WTC11 (cell line): Measurements from ENCODE around the gene ZNF74.

ENCODE experiments used
- CTCF ChIP-seq: fragments of 200-600 bp; IDR thresholded peaks from 2 replicates; pipeline ENCODE4 v1.8.0; 2022; ENCODE audit warnings: antibody characterized with exemption
- SMAD4 ChIP-seq: sonication (generic); formaldehyde crosslinking; IDR thresholded peaks from 2 replicates; pipeline ENCODE4 v1.8.0; 2022; ENCODE audit warnings: mild to moderate bottlenecking, missing genetic modification reagents
- TF ChIP-seq, protein P1 (sequence below): sonication (generic); formaldehyde crosslinking; conservative IDR thresholded peaks from 2 replicates; pipeline ENCODE4 v1.8.1; 2022; ENCODE audit warnings: mild to moderate bottlenecking, missing genetic modification reagents

DNA sequence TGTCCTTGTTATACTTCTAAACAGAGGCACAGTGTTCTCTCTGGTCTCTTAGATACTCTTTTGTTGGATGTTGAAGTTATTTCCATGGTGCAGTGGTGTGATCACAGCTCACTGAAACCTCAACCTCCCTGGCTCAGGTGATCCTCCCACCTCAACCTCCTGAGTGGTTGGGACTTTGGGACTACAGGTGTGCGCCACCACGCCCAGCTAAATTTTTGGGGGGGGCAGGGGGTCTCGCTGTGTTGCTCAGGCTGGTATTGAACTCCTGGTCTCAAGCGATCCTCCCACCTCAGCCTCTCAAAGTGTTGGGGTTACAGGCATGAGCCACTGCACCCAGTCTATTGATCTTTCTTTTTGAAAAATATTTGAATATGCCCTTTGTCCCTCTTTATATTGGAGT is 14.9 kb downstream of the ZNF74 start:
- TF ChIP-seq CTCF (no peak), SMAD4 (no peak)
- TF ChIP-seq, protein P1, sequence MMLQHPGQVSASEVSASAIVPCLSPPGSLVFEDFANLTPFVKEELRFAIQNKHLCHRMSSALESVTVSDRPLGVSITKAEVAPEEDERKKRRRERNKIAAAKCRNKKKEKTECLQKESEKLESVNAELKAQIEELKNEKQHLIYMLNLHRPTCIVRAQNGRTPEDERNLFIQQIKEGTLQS (CRISPR knock-in tag), result no peak
